HG03342 (cell line): Measurements from ENCODE around the gene IMP4.

Experiments
- ATAC-seq: cut with Tn5 transposase; IDR thresholded peaks from one replicate; pipeline ENCODE4 v1.9.1; 2021; ENCODE audit warnings: mild to moderate bottlenecking, moderate library complexity; ENCODE audit not compliant: unreplicated experiment

The IMP4 gene

GRCh38 chr2:130355578-130356431 lies 13.1 kb downstream of the IMP4 start, which contains the start of gene PTPN18:
TSS of gene PTPN18 (plus strand) at chr2:130356056. CDS start at chr2:130356108, 52 bp downstream.
- ATAC-seq, result peak; percentile 86

GRCh38 chr2:130357864-130358263 lies 15.2 kb downstream of the IMP4 start:
- ATAC-seq, result no peak

DNA sequence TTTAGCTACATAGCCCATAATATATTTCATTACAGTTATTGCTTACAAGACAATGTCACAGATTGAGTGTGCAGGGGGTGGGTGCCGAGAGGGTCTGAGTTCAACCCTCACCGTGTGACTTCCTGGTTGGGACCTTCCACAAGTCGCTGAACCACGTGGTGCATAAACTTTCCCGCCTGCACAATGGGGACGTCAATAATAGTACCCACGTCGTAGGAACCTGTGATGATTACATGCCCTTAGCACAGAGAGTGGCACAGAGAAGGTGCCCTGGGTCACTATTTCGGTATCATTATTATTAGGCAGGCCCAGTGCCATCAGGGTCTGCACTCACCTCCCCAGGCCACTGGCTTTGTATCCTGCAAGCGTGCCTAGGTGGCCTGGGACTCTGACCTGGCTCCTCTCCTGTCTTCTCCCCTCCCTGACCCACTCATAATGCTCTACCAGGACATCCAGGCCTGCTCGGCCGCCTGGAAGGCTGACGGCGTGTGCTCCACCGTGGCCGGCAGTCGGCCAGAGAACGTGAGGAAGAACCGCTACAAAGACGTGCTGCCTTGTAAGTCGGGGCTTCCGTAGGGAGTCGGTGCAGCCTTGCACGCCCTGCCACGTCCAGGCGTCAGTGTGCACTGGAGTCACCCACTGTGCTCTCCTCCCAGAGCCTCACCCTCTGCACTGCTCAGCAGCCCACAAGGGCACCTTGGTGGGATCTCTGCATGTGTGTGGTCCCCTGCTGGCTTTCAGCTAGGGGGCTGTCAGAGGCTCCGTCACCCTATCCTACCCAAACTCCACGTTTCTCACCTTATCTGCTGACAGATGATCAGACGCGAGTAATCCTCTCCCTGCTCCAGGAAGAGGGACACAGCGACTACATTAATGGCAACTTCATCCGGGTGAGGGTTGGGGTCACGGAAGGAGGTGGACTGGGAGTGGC lies 16.0 kb downstream of the IMP4 start:
- no peak for ATAC-seq

GRCh38 chr2:130359466-130359865 lies 16.8 kb downstream of the IMP4 start:
- no peak for ATAC-seq

- no peak for ATAC-seq
Measured at GRCh38 chr2:130363479-130363878, 20.8 kb downstream of the IMP4 start.

GRCh38 chr2:130365075-130365474 lies 22.4 kb downstream of the IMP4 start:
- no peak for ATAC-seq

GRCh38 chr2:130365963-130366362 lies 23.3 kb downstream of the IMP4 start:
- ATAC-seq, result no peak

GRCh38 chr2:130366720-130367119 lies 24.0 kb downstream of the IMP4 start:
- no peak for ATAC-seq

DNA sequence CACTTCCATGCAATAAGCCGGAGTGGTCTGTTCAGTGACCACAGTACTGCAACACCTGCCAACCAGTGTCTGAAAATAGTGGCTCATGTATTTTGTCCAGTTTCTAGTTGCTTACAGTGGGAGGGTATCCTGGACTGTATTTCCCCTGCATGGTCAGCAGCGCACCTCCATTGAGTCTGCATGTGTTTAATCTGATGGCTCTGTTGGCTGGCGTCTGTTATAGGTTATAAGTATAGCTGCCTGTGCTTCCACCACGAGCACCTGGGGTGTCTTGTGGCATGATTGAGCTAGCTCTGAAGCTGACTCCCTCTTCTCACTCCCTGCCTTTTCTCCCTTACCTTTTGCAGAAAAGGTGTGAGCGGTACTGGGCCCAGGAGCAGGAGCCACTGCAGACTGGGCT lies 26.1 kb downstream of the IMP4 start:
- no peak for ATAC-seq

GRCh38 chr2:130369311-130369964 lies 26.7 kb downstream of the IMP4 start:
- ATAC-seq, result no peak

DNA sequence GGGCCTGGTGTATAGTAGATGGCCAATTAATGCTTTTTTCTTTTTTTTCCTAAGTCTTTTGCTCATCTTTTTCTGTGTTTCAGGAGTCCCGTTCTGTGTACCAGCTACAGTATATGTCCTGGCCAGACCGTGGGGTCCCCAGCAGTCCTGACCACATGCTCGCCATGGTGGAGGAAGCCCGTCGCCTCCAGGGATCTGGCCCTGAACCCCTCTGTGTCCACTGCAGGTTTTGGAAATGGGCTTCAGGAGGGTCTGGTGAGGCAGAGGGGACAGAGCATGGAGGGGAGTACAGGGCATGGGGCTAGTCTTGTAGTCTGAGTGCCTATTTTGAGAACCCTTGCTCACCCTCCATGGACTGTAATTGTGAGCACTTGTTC lies 27.3 kb downstream of the IMP4 start:
- no peak for ATAC-seq

- peak; percentile 28 for ATAC-seq
Measured at GRCh38 chr2:130370490-130370889, 27.8 kb downstream of the IMP4 start.

DNA sequence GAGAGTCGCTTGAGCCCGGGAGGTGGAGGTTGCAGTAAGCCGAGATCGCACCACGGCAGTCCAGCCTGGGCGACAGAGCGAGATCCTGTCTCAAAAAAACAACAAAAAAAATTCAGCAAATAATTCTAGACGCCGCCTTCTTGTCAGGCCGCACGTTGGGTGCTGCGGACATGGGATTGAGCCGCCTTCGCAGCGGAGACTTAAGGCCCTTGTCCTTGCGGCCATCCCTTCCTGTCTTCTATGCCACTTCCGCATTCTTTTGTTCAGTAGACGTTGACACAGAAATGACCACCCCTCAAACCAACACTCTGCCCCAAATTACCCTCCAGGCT lies 29.0 kb downstream of the IMP4 start:
- peak; percentile 24 for ATAC-seq

GRCh38 chr2:130372055-130372832 lies 29.5 kb downstream of the IMP4 start:
- ATAC-seq, result peak; percentile 62

GRCh38 chr2:130372833-130373807 lies 30.4 kb downstream of the IMP4 start:
- ATAC-seq, result peak; percentile 0

- ATAC-seq, result no peak
Measured at GRCh38 chr2:130373808-130374365, 31.2 kb downstream of the IMP4 start.

- ATAC-seq, result no peak
Measured at GRCh38 chr2:130374587-130375290, 32.0 kb downstream of the IMP4 start.
